ENCODE results near the gene SLC9A2.

SLC9A2 gene, protein sequence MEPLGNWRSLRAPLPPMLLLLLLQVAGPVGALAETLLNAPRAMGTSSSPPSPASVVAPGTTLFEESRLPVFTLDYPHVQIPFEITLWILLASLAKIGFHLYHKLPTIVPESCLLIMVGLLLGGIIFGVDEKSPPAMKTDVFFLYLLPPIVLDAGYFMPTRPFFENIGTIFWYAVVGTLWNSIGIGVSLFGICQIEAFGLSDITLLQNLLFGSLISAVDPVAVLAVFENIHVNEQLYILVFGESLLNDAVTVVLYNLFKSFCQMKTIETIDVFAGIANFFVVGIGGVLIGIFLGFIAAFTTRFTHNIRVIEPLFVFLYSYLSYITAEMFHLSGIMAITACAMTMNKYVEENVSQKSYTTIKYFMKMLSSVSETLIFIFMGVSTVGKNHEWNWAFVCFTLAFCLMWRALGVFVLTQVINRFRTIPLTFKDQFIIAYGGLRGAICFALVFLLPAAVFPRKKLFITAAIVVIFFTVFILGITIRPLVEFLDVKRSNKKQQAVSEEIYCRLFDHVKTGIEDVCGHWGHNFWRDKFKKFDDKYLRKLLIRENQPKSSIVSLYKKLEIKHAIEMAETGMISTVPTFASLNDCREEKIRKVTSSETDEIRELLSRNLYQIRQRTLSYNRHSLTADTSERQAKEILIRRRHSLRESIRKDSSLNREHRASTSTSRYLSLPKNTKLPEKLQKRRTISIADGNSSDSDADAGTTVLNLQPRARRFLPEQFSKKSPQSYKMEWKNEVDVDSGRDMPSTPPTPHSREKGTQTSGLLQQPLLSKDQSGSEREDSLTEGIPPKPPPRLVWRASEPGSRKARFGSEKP

DNA sequence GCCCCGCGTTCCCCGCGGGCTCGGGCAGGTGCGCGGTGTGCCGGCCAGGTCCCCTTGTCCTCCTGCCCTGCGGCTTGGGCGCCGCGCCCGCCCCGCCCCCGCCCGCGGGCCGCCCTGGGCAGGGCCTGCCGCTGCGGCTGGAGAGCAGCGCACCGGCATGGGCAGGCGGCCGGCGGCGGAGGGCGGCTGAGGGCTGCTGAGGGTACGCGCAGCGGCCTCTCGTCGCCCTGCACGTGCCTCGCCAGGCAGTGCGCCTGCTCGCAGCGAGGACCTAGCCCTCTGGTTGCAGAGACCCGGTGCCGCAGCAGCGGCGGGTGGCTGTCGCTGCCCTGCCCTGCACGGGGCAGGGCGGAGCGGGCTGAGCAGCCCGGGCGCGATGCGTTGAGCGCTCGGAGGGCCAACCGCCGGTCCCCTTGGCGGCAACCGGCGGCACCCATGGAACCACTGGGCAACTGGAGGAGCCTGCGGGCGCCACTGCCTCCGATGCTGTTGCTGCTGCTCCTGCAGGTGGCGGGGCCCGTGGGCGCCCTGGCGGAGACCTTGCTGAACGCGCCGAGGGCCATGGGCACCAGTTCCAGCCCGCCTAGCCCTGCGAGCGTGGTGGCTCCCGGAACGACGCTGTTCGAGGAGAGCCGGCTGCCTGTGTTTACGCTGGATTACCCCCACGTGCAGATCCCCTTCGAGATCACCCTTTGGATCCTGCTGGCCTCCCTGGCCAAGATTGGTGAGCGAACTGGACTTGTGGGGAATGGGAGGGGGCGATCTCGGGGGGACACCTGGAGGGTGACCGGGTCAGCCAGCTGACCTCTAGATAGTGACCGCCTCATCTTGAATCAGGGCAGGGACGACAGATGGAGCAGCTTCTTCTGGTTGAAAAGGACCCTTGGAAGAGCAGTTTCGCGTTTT, at the start of gene SLC9A2:
Gene SLC9A2, plus strand, starts transcription at position 140 of the 906 bp plus-strand sequence. Its CDS starts 296 bp downstream, at position 436.
- peak; percentile 65 for DNase-seq

DNA sequence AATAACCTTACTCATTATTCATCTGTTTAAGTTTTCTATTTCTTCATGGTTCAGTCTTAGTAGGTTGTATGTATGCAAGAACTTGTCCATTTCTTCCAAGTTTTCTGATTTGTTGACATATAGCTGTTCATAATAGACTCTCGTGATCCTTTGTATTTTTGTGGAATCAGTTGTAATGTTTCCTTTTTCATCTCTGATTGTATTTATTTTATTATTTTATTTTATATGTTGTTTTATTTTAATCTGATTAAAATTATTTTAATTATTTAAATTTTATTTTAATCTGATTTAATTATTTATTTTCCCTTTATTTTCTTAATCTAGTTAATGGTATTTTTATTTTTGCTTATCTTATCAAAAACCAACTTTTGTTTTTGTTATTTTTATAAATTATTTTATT, 43.5 kb upstream of the SLC9A2 start:
- no peak for DNase-seq

DNA sequence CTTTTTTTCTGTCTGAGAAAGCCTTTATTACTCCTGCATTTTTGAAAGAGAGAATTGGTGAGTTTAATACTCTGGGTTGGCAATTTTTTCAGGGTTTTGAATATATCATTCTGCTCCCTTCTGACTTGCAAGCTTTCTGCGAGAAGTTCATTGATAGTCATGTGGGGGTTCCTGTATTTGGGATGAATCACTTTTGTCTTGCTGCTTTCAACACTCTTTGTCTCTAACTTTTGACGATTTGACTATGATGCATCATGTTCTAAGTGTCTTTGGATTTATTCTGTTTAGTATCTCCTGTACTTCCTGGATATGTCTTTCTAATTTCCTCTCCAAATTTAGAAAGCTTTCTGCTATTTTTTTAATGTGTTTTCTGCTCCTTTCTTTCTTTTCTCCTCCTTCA, 41.0 kb upstream of the SLC9A2 start:
- no peak for DNase-seq

DNA sequence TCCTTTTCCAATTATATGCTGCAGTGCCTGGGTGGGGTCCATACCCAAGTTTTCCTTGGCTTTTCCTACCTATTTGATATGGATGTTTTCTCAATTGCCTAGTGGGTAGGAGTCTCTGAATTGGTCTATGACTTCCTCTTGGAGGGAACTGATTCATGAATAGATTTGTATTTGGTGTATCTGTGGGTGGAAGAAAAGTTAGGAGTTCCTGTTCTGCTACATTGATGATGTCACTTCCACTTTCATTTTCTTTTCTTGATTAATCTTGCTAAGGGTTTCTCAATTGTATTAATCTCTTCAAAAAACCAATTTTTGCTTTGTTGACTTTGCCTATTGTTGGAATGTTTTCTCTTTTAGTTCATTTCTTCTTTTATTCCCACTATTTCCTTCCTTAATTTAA, 37.4 kb upstream of the SLC9A2 start:
- DNase-seq, result no peak

DNA sequence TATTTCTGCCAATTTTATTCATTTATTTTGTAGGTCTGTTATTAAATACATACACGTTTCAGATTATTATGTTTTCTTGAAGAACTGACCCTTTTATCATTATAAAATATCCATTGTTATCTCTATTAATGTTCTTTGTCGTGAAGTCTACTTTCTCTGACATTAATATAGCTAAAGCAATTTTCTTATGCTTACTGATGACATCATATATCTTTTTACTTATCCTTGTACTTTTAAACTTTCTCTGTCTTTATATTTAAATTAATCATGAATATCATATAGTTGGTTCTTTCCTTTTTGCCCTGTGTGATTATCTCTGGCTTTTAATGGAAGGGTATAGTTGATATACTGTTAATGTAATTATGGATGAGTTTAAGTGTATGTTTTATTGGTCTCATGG, 36.5 kb upstream of the SLC9A2 start:
- no peak for DNase-seq

DNA sequence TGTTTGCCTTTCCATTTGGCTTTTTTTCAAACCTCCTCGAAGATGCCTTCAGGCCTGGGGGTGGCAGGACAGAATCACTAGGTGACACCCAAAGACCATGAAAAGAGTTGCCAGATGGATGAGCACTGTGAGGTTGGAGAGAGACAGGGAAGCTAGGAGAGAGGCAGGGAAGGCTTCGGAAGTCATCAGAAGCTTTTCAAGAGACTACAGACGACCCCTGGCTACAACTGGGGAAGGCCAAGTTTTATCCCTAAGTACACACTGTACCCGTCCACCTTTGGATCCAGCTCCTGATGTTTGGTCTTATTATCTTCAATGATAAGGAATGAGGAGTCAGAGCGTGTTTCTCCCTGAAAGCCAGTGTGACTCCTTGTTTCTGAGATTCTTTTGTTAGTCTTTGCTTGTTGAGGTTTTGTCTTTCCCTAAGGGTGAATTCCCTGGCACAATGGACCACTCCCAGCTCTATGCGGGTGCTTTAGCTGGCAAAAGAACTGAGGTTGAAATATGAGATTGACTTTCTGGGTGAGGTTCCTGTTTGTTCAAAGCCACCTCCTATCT, 33.4 kb upstream of the SLC9A2 start:
- DNase-seq, result no peak

DNA sequence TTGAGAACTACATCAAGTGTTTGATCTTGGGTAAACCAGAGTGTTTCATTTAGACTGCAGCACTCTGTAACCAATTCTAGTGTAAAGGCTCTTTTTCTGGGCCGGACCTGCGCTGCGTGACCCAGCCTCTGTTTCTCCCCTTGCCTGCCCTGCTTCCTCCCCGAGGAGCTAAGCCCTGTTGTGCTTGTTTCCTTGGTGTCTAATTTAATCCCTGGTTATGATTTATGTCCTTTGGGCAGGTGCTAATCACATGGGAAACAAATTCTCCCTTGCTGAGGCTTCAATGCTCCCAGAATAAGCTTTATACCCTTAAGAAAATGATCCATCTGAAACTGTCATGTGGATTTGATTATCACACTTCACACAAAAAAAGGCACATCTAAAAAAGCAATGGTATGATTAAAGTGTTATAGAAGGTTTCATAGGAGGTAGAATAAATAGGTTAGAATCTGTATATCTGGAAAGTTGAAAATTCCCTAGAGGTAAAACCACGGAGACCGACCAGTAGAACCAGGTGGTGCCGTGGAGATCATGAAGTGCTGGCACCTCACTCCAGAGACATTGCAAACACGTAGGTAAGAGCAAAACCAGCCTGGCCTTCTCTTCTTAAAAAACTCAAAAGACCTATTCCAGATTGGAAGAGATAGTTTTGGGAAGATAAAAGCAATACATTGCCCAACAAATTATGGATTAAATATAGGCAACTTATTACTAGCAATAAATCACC, 31.0 kb upstream of the SLC9A2 start:
- DNase-seq, result no peak

DNA sequence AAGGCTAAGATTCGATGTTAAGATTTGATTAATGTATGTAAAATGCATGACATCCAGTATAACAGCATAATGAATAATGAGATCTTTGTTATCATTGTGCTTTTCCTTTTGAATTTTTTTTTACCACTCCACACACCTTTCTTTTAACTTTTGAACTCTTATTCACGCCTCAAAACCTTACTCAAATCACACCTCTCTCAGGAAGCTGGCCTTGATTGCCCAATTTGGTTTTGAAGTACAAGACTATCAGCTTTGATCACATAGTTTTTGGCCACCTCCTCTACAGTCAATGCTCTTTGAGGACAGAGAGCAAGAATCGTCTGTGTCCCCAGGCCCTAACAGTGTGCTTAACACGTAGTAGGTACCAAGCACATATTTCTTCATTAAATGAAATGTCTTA, 29.9 kb upstream of the SLC9A2 start:
- DNase-seq, result no peak

DNA sequence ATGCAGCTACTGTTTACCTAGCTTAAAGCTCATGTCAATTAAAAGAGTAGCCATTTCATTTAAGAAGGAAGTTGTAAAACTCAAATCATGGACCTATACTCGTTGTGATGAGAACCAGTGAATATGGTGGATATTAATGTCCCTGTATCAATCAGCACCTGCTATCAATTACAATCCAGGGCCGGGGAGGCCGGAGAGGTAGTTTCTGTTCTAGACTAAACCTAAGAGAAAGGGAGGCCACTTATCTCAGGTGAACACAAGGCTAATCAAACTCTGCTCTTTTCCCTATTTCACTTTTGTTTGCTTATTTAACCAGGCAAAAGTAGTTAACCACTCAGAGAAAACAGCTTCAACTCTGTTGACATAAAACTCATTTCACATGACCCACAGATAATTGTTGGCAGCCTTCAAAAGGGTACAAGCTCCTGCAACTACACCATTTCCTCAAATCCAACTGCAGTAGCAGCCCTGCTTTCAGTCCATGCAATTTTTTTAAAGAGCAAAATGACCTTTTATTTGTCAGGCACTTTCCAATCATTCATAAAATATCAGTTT, 27.8 kb upstream of the SLC9A2 start:
- DNase-seq, result no peak

DNA sequence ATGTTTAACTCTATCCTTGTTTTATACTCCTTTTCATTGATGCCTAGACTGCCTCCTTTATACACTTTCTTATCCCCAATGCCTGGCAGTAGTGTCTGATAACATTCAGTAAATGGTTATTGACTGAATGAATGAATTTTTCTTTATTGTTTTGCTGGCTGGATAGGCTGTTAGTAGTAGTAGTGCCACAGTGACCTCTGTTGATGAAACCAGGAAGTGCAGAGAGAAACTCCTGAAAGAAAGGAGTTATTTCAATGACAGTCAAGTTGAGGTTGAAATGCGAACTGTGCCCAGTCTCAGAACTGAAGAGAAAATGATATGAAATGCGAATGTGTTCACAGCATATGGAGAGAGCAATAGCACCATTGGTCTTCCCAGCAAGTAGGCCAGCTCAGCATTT, 26.8 kb upstream of the SLC9A2 start:
- DNase-seq, result no peak

DNA sequence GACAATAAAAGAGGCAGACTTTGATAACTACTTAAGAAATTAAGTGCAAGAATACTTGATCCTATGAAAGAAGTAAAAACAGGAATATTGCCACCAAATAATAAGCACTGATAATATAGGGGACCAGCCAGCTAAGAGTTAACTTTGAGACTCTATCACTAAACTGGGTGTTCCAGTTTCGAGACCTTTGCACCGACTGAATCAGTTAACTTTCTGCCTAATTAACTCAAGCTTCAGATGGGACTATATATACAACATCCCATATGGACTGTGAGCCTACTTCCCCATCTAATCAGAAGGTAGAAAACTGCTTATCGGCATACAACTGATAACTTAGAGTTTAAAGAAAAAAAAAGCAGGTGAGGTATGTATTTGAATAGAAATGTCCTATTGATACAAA, 25.8 kb upstream of the SLC9A2 start:
- no peak for DNase-seq

DNA sequence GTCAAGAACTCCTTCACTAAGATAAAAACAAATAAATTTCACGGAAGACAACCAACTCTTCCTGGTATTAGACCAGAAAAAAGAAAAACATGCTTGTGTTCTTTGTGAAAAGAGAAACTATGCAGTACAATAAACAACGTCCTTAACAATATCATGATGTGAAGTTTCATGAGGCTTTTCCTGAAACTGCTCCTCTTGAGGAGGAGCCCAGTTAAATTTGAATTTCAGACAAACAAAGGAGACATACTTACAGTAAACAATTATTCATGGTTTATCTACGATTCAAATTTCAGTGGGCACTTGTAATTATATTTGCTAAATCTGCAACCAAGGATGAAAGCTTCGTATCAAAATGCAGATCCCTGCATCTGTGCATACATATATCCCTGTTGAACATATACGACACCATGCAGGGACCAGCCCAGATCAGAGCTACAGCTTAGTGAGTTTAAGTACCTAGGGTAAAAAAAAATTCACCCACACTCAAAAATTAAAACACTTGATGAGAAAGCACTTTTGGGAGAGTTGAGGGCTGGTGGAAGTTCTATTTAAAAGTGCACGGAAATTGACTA, 24.8 kb upstream of the SLC9A2 start:
- no peak for DNase-seq

DNA sequence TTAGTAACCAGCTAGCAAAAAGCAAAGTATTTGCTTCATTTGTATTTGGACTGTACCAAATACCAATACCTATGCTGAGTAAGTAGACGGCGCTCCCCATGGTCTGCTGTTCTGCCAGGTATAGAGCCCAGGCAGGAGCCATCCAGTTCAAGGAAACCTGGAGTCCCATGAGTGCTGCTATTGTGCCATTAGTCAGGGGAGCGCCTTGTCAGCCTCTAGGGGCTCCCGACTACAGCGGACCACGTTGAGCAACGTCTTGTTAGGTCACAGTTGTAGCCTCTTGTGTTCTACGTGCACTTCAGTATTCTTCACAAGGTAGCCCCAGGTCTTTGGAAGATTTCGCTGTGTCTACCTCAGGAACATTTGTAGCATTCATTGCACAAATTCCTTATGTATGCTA, 21.6 kb upstream of the SLC9A2 start:
- DNase-seq, result no peak

DNA sequence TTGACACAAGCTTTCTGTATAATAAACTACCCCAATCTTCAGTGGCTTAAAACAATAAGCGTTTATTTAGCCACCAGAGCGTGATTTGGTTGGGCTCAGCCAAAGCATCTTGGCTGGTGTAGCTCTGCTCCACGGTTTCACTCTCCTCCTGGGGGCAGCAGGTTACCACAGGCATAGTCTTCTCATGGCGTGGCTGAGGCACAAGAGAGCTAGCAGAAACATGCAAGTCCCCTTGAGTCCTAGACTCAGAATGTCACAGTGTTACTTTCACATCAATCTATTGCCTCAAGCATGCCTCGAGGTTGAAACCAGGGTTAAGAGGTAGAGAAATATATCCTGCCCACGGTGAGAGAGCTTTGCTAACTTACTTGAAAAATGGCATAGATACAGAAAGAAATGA, 19.9 kb upstream of the SLC9A2 start:
- no peak for DNase-seq

DNA sequence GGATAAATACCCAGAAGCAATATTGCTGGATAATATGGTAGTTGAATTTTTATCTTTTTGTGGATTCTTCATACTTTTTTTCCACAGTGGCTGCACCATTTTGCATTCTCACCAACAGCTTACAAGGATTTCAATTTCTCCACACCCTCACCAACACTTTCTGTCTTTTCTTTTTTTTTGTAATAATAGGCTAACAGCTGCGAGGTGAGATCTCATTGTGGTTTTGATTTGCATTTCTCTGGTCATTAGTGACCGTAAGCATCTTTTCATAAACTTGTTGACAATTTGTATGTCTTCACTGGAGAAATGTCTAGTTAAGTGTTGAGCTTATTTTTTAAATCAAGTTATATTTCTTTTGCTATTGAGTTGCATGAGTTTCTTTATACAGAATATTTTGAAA, 17.6 kb upstream of the SLC9A2 start:
- no peak for DNase-seq

DNA sequence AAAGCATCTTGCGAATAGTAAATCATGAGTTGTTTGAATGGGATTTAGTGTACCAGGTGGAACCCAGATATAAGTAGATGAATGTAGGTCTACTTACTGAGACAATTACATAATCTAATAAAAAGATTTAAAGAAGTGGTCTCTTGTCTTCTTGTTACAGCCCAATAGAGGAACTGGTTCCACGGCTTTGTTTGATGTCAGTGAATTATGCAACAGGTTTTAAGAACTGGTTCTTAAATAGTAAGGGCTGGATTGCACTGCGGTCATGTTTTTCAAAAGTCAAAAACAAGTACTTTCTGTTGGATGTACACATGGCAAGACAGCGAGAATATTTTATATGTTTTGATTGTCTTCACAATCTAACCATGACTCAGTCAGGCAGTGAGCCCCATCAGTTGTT, 15.4 kb upstream of the SLC9A2 start:
- no peak for DNase-seq

DNA sequence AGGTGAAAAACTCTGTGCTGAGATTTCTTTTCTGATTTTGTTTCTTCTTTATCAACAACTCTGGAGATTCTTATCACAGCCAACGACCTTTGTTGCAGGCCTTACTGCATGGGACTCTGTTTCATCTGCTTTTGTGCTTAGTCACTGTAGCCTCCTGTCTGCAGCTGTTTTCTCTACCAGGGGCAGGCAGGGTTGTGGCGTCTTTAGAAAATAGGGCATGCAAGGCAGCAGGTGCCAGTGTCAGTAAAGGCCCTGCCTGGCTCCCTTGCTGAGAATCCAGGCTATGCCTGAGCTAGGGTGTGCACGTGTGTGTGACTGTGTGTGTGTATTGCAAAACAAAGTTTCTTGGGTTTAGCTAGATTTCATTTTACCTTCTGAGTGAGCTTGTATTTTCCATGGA, 14.6 kb upstream of the SLC9A2 start:
- no peak for DNase-seq

DNA sequence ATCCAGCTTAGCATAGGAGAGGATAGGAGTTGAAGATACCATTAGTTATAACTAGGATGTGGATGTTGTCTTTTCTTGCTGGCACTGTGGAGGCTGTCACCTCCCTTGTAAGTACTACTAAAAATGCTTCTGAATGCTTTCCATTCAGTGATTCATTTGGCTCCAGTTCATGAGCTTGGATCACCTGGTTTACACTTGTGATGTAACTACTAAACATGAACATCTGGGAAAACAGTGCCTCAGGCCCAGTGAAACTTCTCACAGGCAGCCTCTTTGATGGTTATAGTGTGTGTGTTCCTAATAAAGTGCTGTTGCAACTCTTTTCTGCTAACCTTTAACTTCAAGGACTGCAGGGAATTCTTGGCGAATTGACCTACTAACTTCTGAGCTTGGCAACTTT, 13.0 kb upstream of the SLC9A2 start:
- DNase-seq, result no peak

DNA sequence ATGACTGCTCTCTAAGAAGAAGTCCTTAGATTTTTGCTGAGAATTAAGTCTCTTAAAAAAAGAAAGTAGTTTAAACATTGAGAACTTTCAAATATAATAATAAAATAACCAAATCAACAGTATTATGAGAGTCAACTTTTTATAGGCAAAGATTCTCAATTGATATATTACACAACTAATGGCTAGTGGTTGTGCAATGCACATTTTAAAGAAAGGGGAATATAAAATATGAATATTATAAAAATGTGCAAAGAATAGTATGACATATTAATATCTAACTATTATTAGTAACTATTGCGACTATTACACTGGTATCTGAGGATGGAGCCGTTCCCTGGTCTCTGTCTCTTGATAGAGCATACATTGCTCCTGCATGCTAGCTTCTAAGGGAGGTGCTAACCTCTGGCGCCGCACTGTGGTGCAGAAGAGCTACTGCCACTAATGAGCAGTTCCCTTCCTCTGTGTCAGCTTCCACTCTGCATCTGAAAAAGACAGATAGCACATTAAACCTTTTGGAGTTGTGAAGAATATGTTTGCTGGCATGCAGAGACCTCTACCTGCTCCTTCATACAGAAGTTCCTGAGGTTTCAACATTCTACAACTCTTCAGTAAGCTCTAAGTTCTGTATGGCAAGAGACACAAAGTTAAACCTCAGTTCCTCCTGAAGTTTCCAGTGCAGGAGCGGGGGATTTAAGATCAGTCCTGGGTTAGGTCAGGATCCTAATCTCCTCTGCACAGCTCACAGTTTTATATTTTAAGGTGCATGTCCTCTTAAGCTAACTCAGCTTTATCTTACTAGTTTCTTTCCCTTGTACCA, 3.5 kb upstream of the SLC9A2 start:
- peak; percentile 62 for DNase-seq
